OCI-LY1 (cell line): ENCODE data around the gene SEPTIN5.

ENCODE experiments used
- H2AFZ ChIP-seq: fragments of 200-600 bp; sonication (generic), shearing (Covaris generic); 2 replicates; pipeline ENCODE4 v1.6.0; 2014; ENCODE audit warnings: antibody characterized with exemption, mild to moderate bottlenecking, low read length
- H3F3A ChIP-seq: fragments of 200-600 bp; sonication (generic), shearing (Covaris generic); 2 replicates; pipeline ENCODE4 v1.6.0; 2014; ENCODE audit warnings: mild to moderate bottlenecking, antibody characterized with exemption, low read length, moderate library complexity; ENCODE audit not compliant: insufficient read depth
- H3K27ac ChIP-seq: fragments of 200-600 bp; sonication (generic); 2 replicates; pipeline ENCODE4 v1.5.1; 2014; ENCODE audit warnings: low read length, mixed run types, mild to moderate bottlenecking, low read depth; ENCODE audit not compliant: poor library complexity, severe bottlenecking
- H3K27me3 ChIP-seq: fragments of 200-600 bp; sonication (generic); 2 replicates; pipeline ENCODE4 v1.6.0; 2014; ENCODE audit warnings: antibody characterized with exemption, mild to moderate bottlenecking, low read length, moderate library complexity; ENCODE audit not compliant: insufficient read depth
- H3K36me3 ChIP-seq: fragments of 200-600 bp; sonication (generic); 2 replicates; pipeline ENCODE4 v1.6.1; 2014; ENCODE audit warnings: mild to moderate bottlenecking, antibody characterized with exemption, low read length, moderate library complexity, mixed read lengths; ENCODE audit not compliant: insufficient read depth
- H3K4me1 ChIP-seq: fragments of 200-600 bp; sonication (generic); 2 replicates; pipeline ENCODE4 v1.5.1; 2014; ENCODE audit warnings: mild to moderate bottlenecking, low read length, moderate library complexity; ENCODE audit not compliant: insufficient read depth, severe bottlenecking
- H3K4me2 ChIP-seq: fragments of 200-600 bp; sonication (generic), shearing (Covaris generic); 2 replicates; pipeline ENCODE4 v1.6.1; 2014; ENCODE audit warnings: low read length
- H3K4me3 ChIP-seq: fragments of 200-600 bp; sonication (generic); 2 replicates; pipeline ENCODE4 v1.5.1; 2014; ENCODE audit warnings: low read length, low read depth, mild to moderate bottlenecking, mixed read lengths; ENCODE audit not compliant: poor library complexity, severe bottlenecking
- H3K79me2 ChIP-seq: fragments of 200-600 bp; shearing (Covaris generic); 2 replicates; pipeline ENCODE4 v1.6.1; 2016; ENCODE audit warnings: mixed run types, low read length, mixed read lengths; ENCODE audit not compliant: insufficient read depth
- H3K9ac ChIP-seq: fragments of 200-600 bp; sonication (generic), shearing (Covaris generic); 2 replicates; pipeline ENCODE4 v1.6.1; 2014; ENCODE audit warnings: mild to moderate bottlenecking, low read length, mixed read lengths
- H3K9me2 ChIP-seq: fragments of 200-600 bp; sonication (generic), shearing (Covaris generic); 2 replicates; pipeline ENCODE4 v1.6.1; 2014; ENCODE audit warnings: low read depth, mild to moderate bottlenecking, low read length, mixed read lengths
- H3K9me3 ChIP-seq: fragments of 200-600 bp; shearing (Covaris generic); 2 replicates; pipeline ENCODE4 v1.6.1; 2014; ENCODE audit warnings: low read length, mixed read lengths
- H4K20me1 ChIP-seq: fragments of 200-600 bp; sonication (generic), shearing (Covaris generic); 2 replicates; pipeline ENCODE4 v1.6.0; 2016; ENCODE audit warnings: mild to moderate bottlenecking, low read length; ENCODE audit not compliant: insufficient read depth
- EZH2 ChIP-seq: fragments of 200-600 bp; sonication (generic), shearing (Covaris generic); IDR thresholded peaks from 2 replicates; pipeline ENCODE4 v1.8.0; 2017; ENCODE audit warnings: borderline replicate concordance, mixed run types, mild to moderate bottlenecking, antibody characterized with exemption, low read length, moderate library complexity, mixed read lengths
- TF ChIP-seq, protein P1 (sequence below): fragments of 200-600 bp; sonication (generic), shearing (Covaris generic); IDR thresholded peaks from 2 replicates; pipeline ENCODE4 v1.5.1; 2017; ENCODE audit warnings: mild to moderate bottlenecking, antibody characterized with exemption, low read length, moderate library complexity, mixed read lengths

Gene SEPTIN5

DNA sequence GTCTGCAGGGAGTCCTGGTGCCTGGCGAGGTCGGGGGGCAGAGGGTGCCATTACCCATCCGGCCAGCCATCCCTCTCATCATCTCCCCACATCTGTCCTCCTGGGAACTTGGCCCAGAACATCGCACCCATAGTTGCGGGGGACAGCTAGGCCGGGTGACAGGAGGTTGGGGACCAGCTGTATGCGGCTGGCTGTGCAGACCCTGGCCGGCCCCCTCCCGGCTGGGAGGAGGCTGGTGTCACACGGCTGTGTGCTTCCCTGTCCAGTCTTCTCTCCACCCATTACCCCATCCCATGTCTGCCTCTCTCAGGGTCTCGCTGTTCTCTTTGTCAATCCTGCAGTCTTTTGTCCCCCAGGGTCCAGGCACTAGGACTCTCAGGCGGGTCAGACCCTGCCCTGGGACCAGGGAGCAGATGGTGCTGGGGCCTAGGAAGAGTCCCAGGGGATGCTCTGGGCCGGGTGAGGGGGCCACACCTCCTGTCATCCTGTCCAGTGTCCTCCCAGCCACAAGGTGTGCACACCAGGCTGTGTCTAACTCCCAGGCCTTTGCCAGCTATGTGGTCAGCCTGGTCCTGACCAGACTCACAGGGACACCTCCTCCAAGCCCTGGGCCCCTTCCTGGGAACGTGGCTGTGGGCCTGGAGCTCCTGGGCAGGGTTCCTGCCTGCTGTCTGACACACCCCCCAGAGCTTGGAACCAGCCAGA lies 39.8 kb downstream of the SEPTIN5 start:
- Histone ChIP-seq H3K79me2 (no peaks in the 10 kb centered on the region), H2AFZ (no peak overlapping the region), H3K9ac (no peak overlapping the region), H4K20me1 (no peaks in the 10 kb centered on the region), H3F3A (no peaks in the 10 kb centered on the region), H3K9me3 (no peaks in the 10 kb centered on the region), H3K4me1 (peaks cover 14% of the 10 kb centered on the region), H3K36me3 (no peaks in the 10 kb centered on the region), H3K4me2 (no peak overlapping the region), H3K4me3 (no peak overlapping the region), H3K27ac (no peak overlapping the region), H3K9me2 (no peaks in the 10 kb centered on the region), H3K27me3 (peaks cover 18% of the 10 kb centered on the region)
- TF ChIP-seq EZH2, result no peak
- TF ChIP-seq, protein P1, sequence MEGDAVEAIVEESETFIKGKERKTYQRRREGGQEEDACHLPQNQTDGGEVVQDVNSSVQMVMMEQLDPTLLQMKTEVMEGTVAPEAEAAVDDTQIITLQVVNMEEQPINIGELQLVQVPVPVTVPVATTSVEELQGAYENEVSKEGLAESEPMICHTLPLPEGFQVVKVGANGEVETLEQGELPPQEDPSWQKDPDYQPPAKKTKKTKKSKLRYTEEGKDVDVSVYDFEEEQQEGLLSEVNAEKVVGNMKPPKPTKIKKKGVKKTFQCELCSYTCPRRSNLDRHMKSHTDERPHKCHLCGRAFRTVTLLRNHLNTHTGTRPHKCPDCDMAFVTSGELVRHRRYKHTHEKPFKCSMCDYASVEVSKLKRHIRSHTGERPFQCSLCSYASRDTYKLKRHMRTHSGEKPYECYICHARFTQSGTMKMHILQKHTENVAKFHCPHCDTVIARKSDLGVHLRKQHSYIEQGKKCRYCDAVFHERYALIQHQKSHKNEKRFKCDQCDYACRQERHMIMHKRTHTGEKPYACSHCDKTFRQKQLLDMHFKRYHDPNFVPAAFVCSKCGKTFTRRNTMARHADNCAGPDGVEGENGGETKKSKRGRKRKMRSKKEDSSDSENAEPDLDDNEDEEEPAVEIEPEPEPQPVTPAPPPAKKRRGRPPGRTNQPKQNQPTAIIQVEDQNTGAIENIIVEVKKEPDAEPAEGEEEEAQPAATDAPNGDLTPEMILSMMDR, result no peak

DNA sequence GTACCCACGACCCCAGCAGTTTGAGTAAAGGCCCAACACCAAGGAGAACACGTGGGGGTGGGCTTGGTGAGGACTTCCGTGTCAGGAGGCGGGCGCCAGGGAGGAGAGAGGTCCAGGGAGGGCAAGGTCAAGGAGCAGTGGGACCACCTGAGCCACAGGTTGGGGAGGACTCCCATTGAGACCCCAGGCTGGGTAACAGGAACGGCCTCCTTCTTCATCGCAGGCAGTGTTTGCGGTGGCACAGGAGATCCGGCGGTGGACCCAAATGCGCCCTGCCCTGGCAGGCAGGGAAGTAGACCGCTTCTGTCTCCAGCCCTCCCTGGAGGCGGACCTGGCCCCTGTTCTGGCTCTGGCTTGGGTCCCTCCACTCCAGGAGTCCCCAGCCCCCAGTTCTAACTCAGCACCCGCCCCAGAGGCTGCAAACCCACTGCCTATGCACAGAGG lies 40.4 kb downstream of the SEPTIN5 start:
- H3K79me2 ChIP-seq, result no peaks in the 10 kb centered on the region
- no peaks in the 10 kb centered on the region for H3K9me2 ChIP-seq
- no peaks in the 10 kb centered on the region for H3K9me3 ChIP-seq
- peaks cover 14% of the 10 kb centered on the region for H3K4me1 ChIP-seq
- TF ChIP-seq EZH2, result no peak
- TF ChIP-seq, protein P1, result no peak
- no peak overlapping the region for H3K9ac ChIP-seq
- H3K4me3 ChIP-seq, result no peak overlapping the region
- H2AFZ ChIP-seq, result no peak overlapping the region
- no peaks in the 10 kb centered on the region for H3K36me3 ChIP-seq
- no peaks in the 10 kb centered on the region for H3F3A ChIP-seq
- no peaks in the 10 kb centered on the region for H4K20me1 ChIP-seq
- H3K4me2 ChIP-seq, result no peak overlapping the region
- H3K27me3 ChIP-seq, result peaks cover 12% of the 10 kb centered on the region
- H3K27ac ChIP-seq, result no peak overlapping the region

GRCh38 chr22:19755145-19755710 lies 40.9 kb downstream of the SEPTIN5 start:
- no peak overlapping the region for H3K4me3 ChIP-seq
- H3K4me2 ChIP-seq, result no peak overlapping the region

More at GRCh38 chr22:19755145-19755710, 40.9 kb downstream of the SEPTIN5 start:
- Histone ChIP-seq H3K79me2 (no peaks in the 10 kb centered on the region), H3K9me2 (no peaks in the 10 kb centered on the region), H3K36me3 (no peaks in the 10 kb centered on the region), H4K20me1 (no peaks in the 10 kb centered on the region), H3K4me1 (peaks cover 14% of the 10 kb centered on the region), H3K27me3 (peaks cover 7% of the 10 kb centered on the region), H2AFZ (no peak overlapping the region), H3K9ac (no peak overlapping the region), H3K9me3 (no peaks in the 10 kb centered on the region), H3F3A (no peaks in the 10 kb centered on the region), H3K27ac (no peak overlapping the region)
- TF ChIP-seq, protein P1, result no peak
- no peak for TF ChIP-seq EZH2
